ENCODE measurements around the gene SNAPC2. TPM values are rescaled to one million over a fixed set of nuclear protein-coding genes. Genes with fewer than 3 reads are reported as not detected.

The SNAPC2 gene
- total RNA-seq, 1 donor, result 18.5 TPM

- Histone ChIP-seq H3K27ac (ENCODE audit: low read depth, low read length) (no peak overlapping the region), H4K20me1 (ENCODE audit: insufficient read depth, low read length) (peaks cover 9% of the 10 kb centered on the region)
- no peak for TF ChIP-seq CTCF (IDR thresholded peaks at IDR 0.05; ENCODE audit: extremely low read depth, low read depth, low read length)
Observed at GRCh38 chr19:7922836-7923195, 2.7 kb downstream of the SNAPC2 start.

GRCh38 chr19:7923295-7924191, 3.4 kb downstream of the SNAPC2 start:
- H4K20me1 ChIP-seq (ENCODE audit: insufficient read depth, low read length), result peaks cover 9% of the 10 kb centered on the region
- peaks cover 4% of the 10 kb centered on the region for H3K27me3 ChIP-seq (ENCODE audit: insufficient read depth, low read length)
- H3K36me3 ChIP-seq (ENCODE audit: insufficient read depth, low read length), result peaks cover 14% of the 10 kb centered on the region
- H3K4me3 ChIP-seq (ENCODE audit: insufficient read depth, low read length), result no peak overlapping the region
- H3K9me3 ChIP-seq (ENCODE audit: low read depth, low read length), result no peaks in the 10 kb centered on the region
- peak; percentile 76 for DNase-seq (ENCODE audit: insufficient read length, low spot score, missing footprints)
- H2AFZ ChIP-seq (ENCODE audit: low read length), result no peak overlapping the region
- no peak overlapping the region for H3K27ac ChIP-seq (ENCODE audit: low read depth, low read length)
- H3K79me2 ChIP-seq (ENCODE audit: insufficient read depth, low read length), result peaks cover 17% of the 10 kb centered on the region
- peaks cover 29% of the 10 kb centered on the region for H3K4me1 ChIP-seq (ENCODE audit: insufficient read depth, low read length)
- TF ChIP-seq CTCF (IDR thresholded peaks at IDR 0.05; ENCODE audit: extremely low read depth, low read depth, low read length), result no peak
- no peak overlapping the region for H3K4me2 ChIP-seq (ENCODE audit: insufficient read depth, low read length)

More at GRCh38 chr19:7922836-7923195, 2.7 kb downstream of the SNAPC2 start:
- H3K4me3 ChIP-seq (ENCODE audit: insufficient read depth, low read length), result no peak overlapping the region
- DNase-seq (ENCODE audit: insufficient read length, low spot score, missing footprints), result peak; percentile 43
- peaks cover 17% of the 10 kb centered on the region for H3K79me2 ChIP-seq (ENCODE audit: insufficient read depth, low read length)
- H2AFZ ChIP-seq (ENCODE audit: low read length), result no peak overlapping the region
- peaks cover 7% of the 10 kb centered on the region for H3K27me3 ChIP-seq (ENCODE audit: insufficient read depth, low read length)
- no peak overlapping the region for H3K4me2 ChIP-seq (ENCODE audit: insufficient read depth, low read length)
- peaks cover 22% of the 10 kb centered on the region for H3K4me1 ChIP-seq (ENCODE audit: insufficient read depth, low read length)
- H3K36me3 ChIP-seq (ENCODE audit: insufficient read depth, low read length), result peaks cover 14% of the 10 kb centered on the region
- no peaks in the 10 kb centered on the region for H3K9me3 ChIP-seq (ENCODE audit: low read depth, low read length)

GRCh38 chr19:7924241-7924640, 4.1 kb downstream of the SNAPC2 start:
- peaks cover 9% of the 10 kb centered on the region for H4K20me1 ChIP-seq (ENCODE audit: insufficient read depth, low read length)
- H3K9me3 ChIP-seq (ENCODE audit: low read depth, low read length), result no peaks in the 10 kb centered on the region
- H2AFZ ChIP-seq (ENCODE audit: low read length), result no peak overlapping the region
- H3K27ac ChIP-seq (ENCODE audit: low read depth, low read length), result no peak overlapping the region
- DNase-seq (ENCODE audit: insufficient read length, low spot score, missing footprints), result peak; percentile 87
- H3K4me3 ChIP-seq (ENCODE audit: insufficient read depth, low read length), result no peak overlapping the region
- H3K27me3 ChIP-seq (ENCODE audit: insufficient read depth, low read length), result no peaks in the 10 kb centered on the region
- no peak for TF ChIP-seq CTCF (IDR thresholded peaks at IDR 0.05; ENCODE audit: extremely low read depth, low read depth, low read length)
- H3K4me1 ChIP-seq (ENCODE audit: insufficient read depth, low read length), result peaks cover 36% of the 10 kb centered on the region
- H3K4me2 ChIP-seq (ENCODE audit: insufficient read depth, low read length), result no peak overlapping the region
- peaks cover 14% of the 10 kb centered on the region for H3K36me3 ChIP-seq (ENCODE audit: insufficient read depth, low read length)
- peaks cover 17% of the 10 kb centered on the region for H3K79me2 ChIP-seq (ENCODE audit: insufficient read depth, low read length)

- TF ChIP-seq CTCF (IDR thresholded peaks at IDR 0.05; ENCODE audit: extremely low read depth, low read depth, low read length), result no peak
- Histone ChIP-seq H3K36me3 (ENCODE audit: insufficient read depth, low read length) (peaks cover 14% of the 10 kb centered on the region), H3K4me3 (ENCODE audit: insufficient read depth, low read length) (no peak overlapping the region), H3K79me2 (ENCODE audit: insufficient read depth, low read length) (peaks cover 17% of the 10 kb centered on the region), H3K9me3 (ENCODE audit: low read depth, low read length) (no peaks in the 10 kb centered on the region), H3K4me2 (ENCODE audit: insufficient read depth, low read length) (peak overlapping the region; percentile 55), H2AFZ (ENCODE audit: low read length) (no peak overlapping the region), H3K27me3 (ENCODE audit: insufficient read depth, low read length) (no peaks in the 10 kb centered on the region), H3K27ac (ENCODE audit: low read depth, low read length) (no peak overlapping the region), H4K20me1 (ENCODE audit: insufficient read depth, low read length) (peaks cover 9% of the 10 kb centered on the region), H3K4me1 (ENCODE audit: insufficient read depth, low read length) (peaks cover 38% of the 10 kb centered on the region)
- peak; percentile 76 for DNase-seq (ENCODE audit: insufficient read length, low spot score, missing footprints)
Observed at GRCh38 chr19:7924651-7925170, 4.6 kb downstream of the SNAPC2 start.
